Measurements from ENCODE around the gene SLC16A1. TPM values are rescaled to one million over a fixed set of nuclear protein-coding genes. Genes with fewer than 3 reads are reported as not detected.

SLC16A1 gene
- total and polyA plus RNA-seq, 2 experiments from 2014 or later: 231 to 593 TPM

DNA sequence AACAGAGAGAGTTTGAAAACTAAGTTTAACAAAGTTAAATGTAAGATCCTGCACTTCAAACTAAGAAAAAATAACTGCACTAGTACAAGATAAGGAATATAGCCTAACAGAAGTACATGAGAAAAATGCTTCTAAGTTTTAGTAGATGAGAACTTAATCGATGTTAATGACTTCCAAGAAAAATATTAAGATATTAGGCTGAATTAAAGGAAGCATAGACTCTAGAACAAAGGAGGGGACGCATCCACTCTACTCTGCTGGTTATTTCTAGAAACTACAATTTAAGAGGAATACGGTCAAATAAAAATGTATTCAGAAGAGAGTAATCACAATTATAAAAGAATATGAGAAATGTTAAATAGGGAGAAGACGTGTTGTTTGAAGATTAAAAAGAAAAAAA, 46.3 kb upstream of the SLC16A1 start (continued):
- TF ChIP-seq, protein P1, sequence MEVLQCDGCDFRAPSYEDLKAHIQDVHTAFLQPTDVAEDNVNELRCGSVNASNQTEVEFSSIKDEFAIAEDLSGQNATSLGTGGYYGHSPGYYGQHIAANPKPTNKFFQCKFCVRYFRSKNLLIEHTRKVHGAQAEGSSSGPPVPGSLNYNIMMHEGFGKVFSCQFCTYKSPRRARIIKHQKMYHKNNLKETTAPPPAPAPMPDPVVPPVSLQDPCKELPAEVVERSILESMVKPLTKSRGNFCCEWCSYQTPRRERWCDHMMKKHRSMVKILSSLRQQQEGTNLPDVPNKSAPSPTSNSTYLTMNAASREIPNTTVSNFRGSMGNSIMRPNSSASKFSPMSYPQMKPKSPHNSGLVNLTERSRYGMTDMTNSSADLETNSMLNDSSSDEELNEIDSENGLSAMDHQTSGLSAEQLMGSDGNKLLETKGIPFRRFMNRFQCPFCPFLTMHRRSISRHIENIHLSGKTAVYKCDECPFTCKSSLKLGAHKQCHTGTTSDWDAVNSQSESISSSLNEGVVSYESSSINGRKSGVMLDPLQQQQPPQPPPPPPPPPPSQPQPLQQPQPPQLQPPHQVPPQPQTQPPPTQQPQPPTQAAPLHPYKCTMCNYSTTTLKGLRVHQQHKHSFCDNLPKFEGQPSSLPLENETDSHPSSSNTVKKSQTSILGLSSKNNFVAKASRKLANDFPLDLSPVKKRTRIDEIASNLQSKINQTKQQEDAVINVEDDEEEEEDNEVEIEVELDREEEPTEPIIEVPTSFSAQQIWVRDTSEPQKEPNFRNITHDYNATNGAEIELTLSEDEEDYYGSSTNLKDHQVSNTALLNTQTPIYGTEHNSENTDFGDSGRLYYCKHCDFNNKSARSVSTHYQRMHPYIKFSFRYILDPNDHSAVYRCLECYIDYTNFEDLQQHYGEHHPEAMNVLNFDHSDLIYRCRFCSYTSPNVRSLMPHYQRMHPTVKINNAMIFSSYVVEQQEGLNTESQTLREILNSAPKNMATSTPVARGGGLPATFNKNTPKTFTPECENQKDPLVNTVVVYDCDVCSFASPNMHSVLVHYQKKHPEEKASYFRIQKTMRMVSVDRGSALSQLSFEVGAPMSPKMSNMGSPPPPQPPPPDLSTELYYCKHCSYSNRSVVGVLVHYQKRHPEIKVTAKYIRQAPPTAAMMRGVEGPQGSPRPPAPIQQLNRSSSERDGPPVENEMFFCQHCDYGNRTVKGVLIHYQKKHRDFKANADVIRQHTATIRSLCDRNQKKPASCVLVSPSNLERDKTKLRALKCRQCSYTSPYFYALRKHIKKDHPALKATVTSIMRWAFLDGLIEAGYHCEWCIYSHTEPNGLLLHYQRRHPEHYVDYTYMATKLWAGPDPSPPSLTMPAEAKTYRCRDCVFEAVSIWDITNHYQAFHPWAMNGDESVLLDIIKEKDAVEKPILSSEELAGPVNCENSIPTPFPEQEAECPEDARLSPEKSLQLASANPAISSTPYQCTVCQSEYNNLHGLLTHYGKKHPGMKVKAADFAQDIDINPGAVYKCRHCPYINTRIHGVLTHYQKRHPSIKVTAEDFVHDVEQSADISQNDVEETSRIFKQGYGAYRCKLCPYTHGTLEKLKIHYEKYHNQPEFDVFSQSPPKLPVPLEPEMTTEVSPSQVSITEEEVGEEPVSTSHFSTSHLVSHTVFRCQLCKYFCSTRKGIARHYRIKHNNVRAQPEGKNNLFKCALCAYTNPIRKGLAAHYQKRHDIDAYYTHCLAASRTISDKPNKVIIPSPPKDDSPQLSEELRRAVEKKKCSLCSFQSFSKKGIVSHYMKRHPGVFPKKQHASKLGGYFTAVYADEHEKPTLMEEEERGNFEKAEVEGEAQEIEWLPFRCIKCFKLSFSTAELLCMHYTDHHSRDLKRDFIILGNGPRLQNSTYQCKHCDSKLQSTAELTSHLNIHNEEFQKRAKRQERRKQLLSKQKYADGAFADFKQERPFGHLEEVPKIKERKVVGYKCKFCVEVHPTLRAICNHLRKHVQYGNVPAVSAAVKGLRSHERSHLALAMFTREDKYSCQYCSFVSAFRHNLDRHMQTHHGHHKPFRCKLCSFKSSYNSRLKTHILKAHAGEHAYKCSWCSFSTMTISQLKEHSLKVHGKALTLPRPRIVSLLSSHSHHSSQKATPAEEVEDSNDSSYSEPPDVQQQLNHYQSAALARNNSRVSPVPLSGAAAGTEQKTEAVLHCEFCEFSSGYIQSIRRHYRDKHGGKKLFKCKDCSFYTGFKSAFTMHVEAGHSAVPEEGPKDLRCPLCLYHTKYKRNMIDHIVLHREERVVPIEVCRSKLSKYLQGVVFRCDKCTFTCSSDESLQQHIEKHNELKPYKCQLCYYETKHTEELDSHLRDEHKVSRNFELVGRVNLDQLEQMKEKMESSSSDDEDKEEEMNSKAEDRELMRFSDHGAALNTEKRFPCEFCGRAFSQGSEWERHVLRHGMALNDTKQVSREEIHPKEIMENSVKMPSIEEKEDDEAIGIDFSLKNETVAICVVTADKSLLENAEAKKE (CRISPR knock-in tag; IDR thresholded peaks at IDR 0.05): no peak
- no peak for TF ChIP-seq ETS1 (IDR thresholded peaks at IDR 0.05)

DNA sequence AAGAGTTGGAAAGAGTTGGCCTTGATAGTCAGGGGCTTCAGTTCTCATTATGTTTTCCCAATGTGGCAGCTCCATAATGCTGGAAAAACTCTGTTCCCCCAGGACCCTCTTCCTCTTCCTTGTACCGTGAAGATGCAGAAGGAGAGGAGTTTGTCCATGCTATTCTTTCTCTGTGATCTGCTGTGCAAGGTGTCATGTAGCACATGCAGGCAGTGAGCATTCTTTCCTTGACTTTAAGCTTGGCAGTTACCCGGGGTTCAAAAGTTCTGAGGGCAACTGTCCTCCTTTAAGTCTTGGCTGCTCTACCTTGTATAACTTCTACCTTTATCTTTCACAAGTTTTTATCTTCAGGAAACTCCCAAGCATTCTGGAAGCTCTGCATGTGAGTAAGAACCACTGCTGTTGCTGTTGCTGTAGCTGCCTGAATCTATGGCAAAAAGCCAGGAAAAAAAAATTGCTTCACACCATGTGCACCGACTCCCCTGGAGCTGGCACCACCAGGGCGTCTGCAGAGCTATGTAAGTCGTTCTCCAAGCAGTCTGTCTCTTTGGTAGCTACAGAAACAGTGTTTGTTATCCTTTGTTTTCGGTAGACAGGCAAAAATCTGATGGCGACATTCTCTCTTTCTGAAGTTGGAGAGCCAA, 42.7 kb upstream of the SLC16A1 start:
- Mint-ChIP-seq H3K36me3 (ENCODE audit: low read depth) (peaks cover 23% of the 10 kb centered on the region), H3K9me3 (no peaks in the 10 kb centered on the region), H3K4me1 (0 out of 3 replicates have a peak, but pooled peaks cover 2% of the 10 kb centered on the region), H3K27me3 (ENCODE audit: insufficient read depth, low read depth, poor library complexity) (peaks cover 8% of the 10 kb centered on the region), H3K27ac (no peak overlapping the region), H3K4me3 (no peak overlapping the region)
- Histone ChIP-seq H3K4me1 (ENCODE audit: insufficient read depth) (no peaks in the 10 kb centered on the region), H3K4me2 (no peak overlapping the region), H3K9me2 (ENCODE audit: insufficient read depth) (no peaks in the 10 kb centered on the region), H4K20me1 (replicated peaks; ENCODE audit: insufficient read depth) (no peaks in the 10 kb centered on the region), H3K36me3 (ENCODE audit: insufficient read depth) (no peaks in the 10 kb centered on the region), H3K27me3 (ENCODE audit: insufficient read depth) (no peaks in the 10 kb centered on the region), H2AFZ (no peak overlapping the region), H3K4me3 (no peak overlapping the region), H3F3A (replicated peaks; ENCODE audit: low read depth) (0 out of 2 replicates have a peak, but pooled peaks cover 3% of the 10 kb centered on the region), H3K27ac (ENCODE audit: low read depth) (no peak overlapping the region), H3K79me2 (replicated peaks; ENCODE audit: insufficient read depth) (no peaks in the 10 kb centered on the region)
- no peak for ATAC-seq
- DNase-seq (ENCODE audit: low spot score): no peak
- no peak for TF ChIP-seq ETS1 (IDR thresholded peaks at IDR 0.05)
- no peak for TF ChIP-seq ZNF114 (CRISPR knock-in tag; IDR thresholded peaks at IDR 0.05)
- no peak for TF ChIP-seq REST (IDR thresholded peaks at IDR 0.05; ENCODE audit: unreplicated experiment)
- TF ChIP-seq NANOG (IDR thresholded peaks at IDR 0.05; ENCODE audit: borderline replicate concordance): no peak
- no peak for TF ChIP-seq ZNF331 (CRISPR knock-in tag; IDR thresholded peaks at IDR 0.05; ENCODE audit: low read depth)
- TF ChIP-seq EZH2 (IDR thresholded peaks at IDR 0.05; ENCODE audit: low read depth, unreplicated experiment): no peak

Data from GM23338 (cell line).